GM10248 (cell line): ENCODE results near the gene CDK5.

Experiments
- CTCF ChIA-PET: fragments of 300-600 bp; sonication (Branson Sonifier 250); formaldehyde crosslinking; extraction: SDS; loops from one replicate; lab custom pipeline; 2021; ENCODE audit warnings: antibody characterized with exemption; lab: Yijun Ruan, JAX
- POLR2A ChIA-PET: fragments of 350-650 bp; sonication (Branson Sonifier 250); formaldehyde crosslinking; extraction: SDS; loops from one replicate; lab custom pipeline; 2020; ENCODE audit warnings: antibody characterized with exemption; lab: Yijun Ruan, JAX
- DNase-seq: peaks from one replicate; pipeline ENCODE4 v3.0.0; 2012; ENCODE audit errors: extremely low spot score
- CTCF ChIP-seq: IDR thresholded peaks from 2 replicates; pipeline ENCODE4 v1.5.1; 2012; ENCODE audit warnings: mild to moderate bottlenecking, low read depth; ENCODE audit errors: extremely low read depth, missing control alignments, control extremely low read depth

Gene CDK5

GRCh38 chr7:151053751-151054150 is 3.9 kb downstream of the CDK5 start:
- ChIA-PET POLR2A (no interaction called here), CTCF (no interaction called here)
- DNase-seq, result no peak
- no peak for TF ChIP-seq CTCF

DNA sequence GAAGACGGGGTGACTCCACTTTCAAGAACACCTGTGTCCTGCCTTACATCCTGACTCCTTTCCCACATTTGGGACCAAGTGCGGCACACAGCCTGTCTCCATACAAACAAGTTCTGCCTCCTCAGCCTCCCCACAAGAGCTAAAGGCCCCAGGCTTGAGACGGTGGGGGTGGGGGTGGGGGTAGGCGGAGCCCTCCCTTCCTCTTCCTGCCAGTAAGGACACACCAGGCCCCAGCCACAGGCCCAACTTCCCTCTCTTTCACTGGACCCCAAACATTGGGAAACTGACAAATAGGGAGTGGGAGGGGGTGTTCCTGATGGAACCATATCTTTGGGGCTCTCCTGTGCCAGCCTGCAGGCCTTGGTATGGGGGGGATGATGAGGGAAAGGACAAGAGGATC is 4.6 kb downstream of the CDK5 start:
- ChIA-PET CTCF (interaction anchor here (1.2 kb wide), 1 partner anchor 15 kb away, joined by 3 read pairs; no protein-coding TSS in a partner anchor), POLR2A (no interaction called here)
- no peak for TF ChIP-seq CTCF
- DNase-seq, result no peak

DNA sequence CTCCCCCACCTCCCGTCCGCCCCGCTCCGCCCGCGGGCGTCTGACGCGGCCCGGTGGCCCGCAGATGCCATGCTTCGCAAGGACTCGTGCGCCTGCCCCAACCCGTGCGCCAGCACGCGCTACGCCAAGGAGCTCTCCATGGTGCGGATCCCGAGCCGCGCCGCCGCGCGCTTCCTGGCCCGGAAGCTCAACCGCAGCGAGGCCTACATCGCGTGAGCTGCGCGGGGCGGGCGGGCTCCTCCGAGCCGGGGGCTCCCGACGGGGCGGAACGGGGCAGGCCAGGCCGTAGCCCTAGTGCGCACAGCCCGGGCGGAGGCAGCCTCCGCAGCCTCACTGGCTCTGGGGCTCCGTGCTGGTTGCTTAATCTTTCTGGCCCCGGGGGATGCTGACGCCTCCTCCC is 6.6 kb downstream of the CDK5 start:
- no peak for TF ChIP-seq CTCF
- POLR2A ChIA-PET, result no interaction called here
- DNase-seq, result no peak
- CTCF ChIA-PET, result no interaction called here

GRCh38 chr7:151048911-151049463 is 8.7 kb downstream of the CDK5 start:
- DNase-seq, result no peak
- TF ChIP-seq CTCF, result no peak
- CTCF ChIA-PET, result no interaction called here
- POLR2A ChIA-PET, result no interaction called here

GRCh38 chr7:151047976-151048815 is 9.5 kb downstream of the CDK5 start, which contains the start of gene ASIC3:
TSS of gene ASIC3 (plus strand) at chr7:151048531. CDS start at chr7:151048886, 355 bp downstream.
- POLR2A ChIA-PET, result no interaction called here
- DNase-seq, result no peak
- CTCF ChIA-PET, result interaction anchor here (2.4 kb wide), 1 partner anchor 14 kb away, joined by 7 read pairs; no protein-coding TSS in a partner anchor
- TF ChIP-seq CTCF, result no peak

DNA sequence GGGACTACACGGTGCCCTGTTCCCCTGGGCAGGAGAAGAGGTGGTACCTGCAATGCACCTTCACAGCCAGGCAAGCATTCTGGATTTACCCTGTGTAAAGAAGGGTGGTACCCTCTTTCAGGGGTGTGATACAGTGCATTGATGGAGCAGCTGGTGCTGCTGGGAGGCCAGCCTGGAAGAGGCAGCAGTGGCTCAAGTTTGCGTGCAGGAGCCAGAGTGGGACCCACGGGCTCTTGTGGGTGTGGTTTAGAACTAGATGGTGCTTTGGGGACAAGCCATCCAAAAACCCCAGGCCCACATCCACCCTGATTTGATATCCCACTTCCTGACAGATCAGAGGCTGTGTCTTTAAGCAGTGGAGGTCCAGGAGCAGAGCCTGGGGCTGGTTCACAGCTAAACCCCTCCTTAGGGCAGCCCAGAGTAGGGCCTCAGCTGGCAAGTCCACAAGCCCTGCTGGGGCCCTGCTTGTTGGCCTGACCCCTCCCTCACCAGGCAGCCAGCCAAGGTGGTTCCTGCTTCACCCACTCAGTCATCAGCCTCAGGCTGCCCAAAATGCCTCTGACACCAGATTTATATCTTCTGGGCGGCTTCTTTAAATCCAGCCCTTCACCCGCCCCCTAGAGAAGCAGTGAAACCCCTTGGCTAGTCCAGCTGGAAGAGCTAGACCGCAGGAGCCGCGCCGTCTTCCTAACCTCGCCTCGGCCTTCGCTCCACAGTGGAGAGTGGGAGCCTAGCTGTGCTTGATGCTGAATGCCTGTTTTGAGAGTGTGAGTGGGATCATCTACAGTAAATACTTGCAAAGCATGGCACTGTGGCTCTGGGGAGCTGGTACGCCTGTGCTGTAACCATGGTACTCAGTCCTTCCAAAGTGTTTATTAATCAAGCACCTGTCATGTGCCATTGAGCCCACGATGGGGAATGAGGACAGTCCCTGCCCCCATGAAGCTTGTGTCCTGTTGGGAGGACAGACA is 10.8 kb downstream of the CDK5 start:
- ChIA-PET CTCF (interaction anchor here (2.4 kb wide), 1 partner anchor 13 kb away, joined by 7 read pairs; no protein-coding TSS in a partner anchor), POLR2A (no interaction called here)
- no peak for TF ChIP-seq CTCF
- DNase-seq, result no peak
